Astrocyte of the hippocampus (primary cell): Measurements from ENCODE around the gene BTBD9.
A peak's percentile ranks its signal among the peaks of the same experiment; 100 is the strongest.

Experiments
- DNase-seq: peaks from one replicate; pipeline ENCODE4 v3.0.0; 2011; ENCODE audit warnings: low read depth, low spot score

Gene BTBD9

GRCh38 chr6:38391626-38392579 is 247.8 kb downstream of the BTBD9 start:
- peak; percentile 60 for DNase-seq

- DNase-seq, result peak; percentile 11
Measured at GRCh38 chr6:38391206-38391605, 248.5 kb downstream of the BTBD9 start.

GRCh38 chr6:38389875-38390274 is 249.9 kb downstream of the BTBD9 start:
- no peak for DNase-seq

- no peak for DNase-seq
Measured at GRCh38 chr6:38387971-38388370, 251.8 kb downstream of the BTBD9 start.

- no peak for DNase-seq
Measured at GRCh38 chr6:38387461-38387860, 252.3 kb downstream of the BTBD9 start.

- DNase-seq, result no peak
Measured at GRCh38 chr6:38378801-38379200, 260.9 kb downstream of the BTBD9 start.

GRCh38 chr6:38375937-38376336 is 263.8 kb downstream of the BTBD9 start:
- no peak for DNase-seq

- no peak for DNase-seq
Measured at GRCh38 chr6:38375341-38375740, 264.4 kb downstream of the BTBD9 start.

GRCh38 chr6:38371881-38372280 is 267.8 kb downstream of the BTBD9 start:
- DNase-seq, result no peak

GRCh38 chr6:38370653-38371601 is 268.8 kb downstream of the BTBD9 start:
- DNase-seq, result no peak

- no peak for DNase-seq
Measured at GRCh38 chr6:38367231-38367630, 272.5 kb downstream of the BTBD9 start.

- no peak for DNase-seq
Measured at GRCh38 chr6:38366234-38366633, 273.5 kb downstream of the BTBD9 start.

- no peak for DNase-seq
Measured at GRCh38 chr6:38364775-38365174, 275.0 kb downstream of the BTBD9 start.

GRCh38 chr6:38364127-38364526 is 275.6 kb downstream of the BTBD9 start:
- no peak for DNase-seq

GRCh38 chr6:38355519-38355918 is 284.2 kb downstream of the BTBD9 start:
- DNase-seq, result no peak

- no peak for DNase-seq
Measured at GRCh38 chr6:38354905-38355304, 284.8 kb downstream of the BTBD9 start.

GRCh38 chr6:38354037-38354381 is 285.7 kb downstream of the BTBD9 start:
- DNase-seq, result no peak

GRCh38 chr6:38353310-38354036 is 286.3 kb downstream of the BTBD9 start:
- no peak for DNase-seq

GRCh38 chr6:38352636-38353035 is 287.1 kb downstream of the BTBD9 start:
- no peak for DNase-seq

- peak; percentile 76 for DNase-seq
Measured at GRCh38 chr6:38350942-38351341, 288.8 kb downstream of the BTBD9 start.

- DNase-seq, result no peak
Measured at GRCh38 chr6:38350220-38350619, 289.5 kb downstream of the BTBD9 start.

- peak; percentile 88 for DNase-seq
Measured at GRCh38 chr6:38349795-38350194, 289.9 kb downstream of the BTBD9 start.
